Astrocyte of the cerebellum (primary cell): ENCODE measurements around the gene PLPPR2.

Experiments used
- DNase-seq: peaks from one replicate; pipeline ENCODE4 v3.0.0-alpha.2; 2011; ENCODE audit warnings: low read depth
- H3K4me3 ChIP-seq: 2 replicates; pipeline ENCODE4 v1.5.1; 2011; ENCODE audit warnings: mild to moderate bottlenecking, low read depth, low read length, moderate library complexity
- CTCF ChIP-seq: IDR thresholded peaks from 2 replicates; pipeline ENCODE4 v1.5.1; 2012; ENCODE audit warnings: low read length, low read depth, moderate library complexity, mild to moderate bottlenecking; ENCODE audit errors: missing control alignments
- in situ Hi-C: cut with HindIII; loops from 2 replicates; pipeline ENCODE4 v1.10.0; 2017; ENCODE audit warnings: low sequenced_read_pairs

PLPPR2 gene

GRCh38 chr19:11379857-11380350, 24.7 kb downstream of the PLPPR2 start:
- no peak for TF ChIP-seq CTCF
- in situ Hi-C loops, result no loop called here
- H3K4me3 ChIP-seq, result no peak overlapping the region
- DNase-seq, result no peak

GRCh38 chr19:11380653-11381537, 25.7 kb downstream of the PLPPR2 start:
- in situ Hi-C loops, result no loop called here
- peak overlapping the region; percentile 54 for H3K4me3 ChIP-seq
- peak; percentile 71 for TF ChIP-seq CTCF
- peak; percentile 85 for DNase-seq

- in situ Hi-C loops, result no loop called here
- no peak for DNase-seq
- TF ChIP-seq CTCF, result peak; percentile 64
- H3K4me3 ChIP-seq, result peak overlapping the region; percentile 14
Observed at GRCh38 chr19:11382898-11383705, 27.9 kb downstream of the PLPPR2 start.

GRCh38 chr19:11383706-11384048, 28.4 kb downstream of the PLPPR2 start:
- TF ChIP-seq CTCF, result no peak
- peak overlapping the region; percentile 14 for H3K4me3 ChIP-seq
- in situ Hi-C loops, result no loop called here
- no peak for DNase-seq

- no peak for DNase-seq
- in situ Hi-C loops, result no loop called here
- TF ChIP-seq CTCF, result no peak
- no peak overlapping the region for H3K4me3 ChIP-seq
Observed at GRCh38 chr19:11384778-11385129, 29.5 kb downstream of the PLPPR2 start.

- in situ Hi-C loops, result no loop called here
- no peak overlapping the region for H3K4me3 ChIP-seq
- no peak for DNase-seq
- TF ChIP-seq CTCF, result no peak
Observed at GRCh38 chr19:11387162-11388034, 32.2 kb downstream of the PLPPR2 start.
